ENCODE results near the gene SMIM32.

GRCh38 chr5:136153581-136154236, 39.3 kb downstream of the SMIM32 start:
- no peak for TF ChIP-seq CTCF (IDR thresholded peaks at IDR 0.05)
- TF ChIP-seq POLR2A (IDR thresholded peaks at IDR 0.05) = no peak
- TF ChIP-seq EP300 (IDR thresholded peaks at IDR 0.05) = no peak
